H9 (cell line): Measurements from ENCODE around the gene ARAP2. TPM values are rescaled to one million over a fixed set of nuclear protein-coding genes. Genes with fewer than 3 reads are reported as not detected.

ENCODE experiments used
- DNase-seq: peaks from one replicate; pipeline ENCODE4 v3.0.0-alpha.2; 2017
- H2AFZ ChIP-seq: one replicate; pipeline ENCODE4 v1.6.1; 2013; ENCODE audit warnings: mild to moderate bottlenecking, low read length, control low read depth, moderate library complexity
- H2AK5ac ChIP-seq: 2 replicates; pipeline ENCODE4 v1.6.1; 2013; ENCODE audit warnings: low read length, control low read depth, mixed read lengths; ENCODE audit not compliant: insufficient read length
- H2BK120ac ChIP-seq: one replicate; pipeline ENCODE4 v1.6.1; 2013; ENCODE audit warnings: low read depth, mild to moderate bottlenecking, low read length, control low read depth, inconsistent platforms; ENCODE audit not compliant: poor library complexity, severe bottlenecking
- H2BK12ac ChIP-seq: 2 replicates; pipeline ENCODE4 v1.6.1; 2013; ENCODE audit warnings: low read length, control low read depth, mixed read lengths, low read depth; ENCODE audit not compliant: insufficient read length
- H2BK15ac ChIP-seq: 2 replicates; pipeline ENCODE4 v1.6.1; 2013; ENCODE audit warnings: low read depth, low read length, control low read depth
- H2BK20ac ChIP-seq: one replicate; pipeline ENCODE4 v1.6.1; 2013; ENCODE audit warnings: low read depth, mild to moderate bottlenecking, low read length, control low read depth, inconsistent platforms; ENCODE audit not compliant: poor library complexity, severe bottlenecking
- H2BK5ac ChIP-seq: 2 replicates; pipeline ENCODE4 v1.6.1; 2013; ENCODE audit warnings: low read length, control low read depth, mixed read lengths; ENCODE audit not compliant: insufficient read length
- H3K14ac ChIP-seq: 2 replicates; pipeline ENCODE4 v1.6.1; 2013; ENCODE audit warnings: low read length, control low read depth; ENCODE audit not compliant: insufficient read depth
- H3K18ac ChIP-seq: 2 replicates; pipeline ENCODE4 v1.6.1; 2013; ENCODE audit warnings: low read depth, mild to moderate bottlenecking, mixed read lengths, low read length, control low read depth; ENCODE audit not compliant: insufficient read length
- H3K23ac ChIP-seq: 2 replicates; pipeline ENCODE4 v1.6.1; 2013; ENCODE audit warnings: low read length, control low read depth, mixed read lengths, low read depth; ENCODE audit not compliant: insufficient read length
- H3K23me2 ChIP-seq: 2 replicates; pipeline ENCODE4 v1.6.1; 2013; ENCODE audit warnings: low read depth, mild to moderate bottlenecking, mixed read lengths, low read length, control low read depth; ENCODE audit not compliant: insufficient read length, poor library complexity, severe bottlenecking
- H3K27ac ChIP-seq: 2 replicates; pipeline ENCODE4 v1.5.1; 2013; ENCODE audit warnings: low read length, control low read depth, mixed read lengths, low read depth; ENCODE audit not compliant: insufficient read length
- H3K27me3 ChIP-seq: 2 replicates; pipeline ENCODE4 v1.6.1; 2013; ENCODE audit warnings: low read length, control low read depth, inconsistent platforms; ENCODE audit not compliant: insufficient read depth
- H3K4ac ChIP-seq: 2 replicates; pipeline ENCODE4 v1.6.1; 2013; ENCODE audit warnings: low read depth, mild to moderate bottlenecking, control low read depth, inconsistent platforms, low read length, moderate library complexity
- H3K4me1 ChIP-seq: 2 replicates; pipeline ENCODE4 v1.6.1; 2013; ENCODE audit warnings: low read length, control low read depth, inconsistent platforms; ENCODE audit not compliant: insufficient read depth
- H3K4me2 ChIP-seq: 2 replicates; pipeline ENCODE4 v1.6.1; 2013; ENCODE audit warnings: low read length, control low read depth, mixed read lengths; ENCODE audit not compliant: insufficient read length, insufficient read depth
- H3K56ac ChIP-seq: 2 replicates; pipeline ENCODE4 v1.6.1; 2013; ENCODE audit warnings: low read depth, mild to moderate bottlenecking, mixed read lengths, low read length, control low read depth; ENCODE audit not compliant: insufficient read length
- H3K79me1 ChIP-seq: 2 replicates; pipeline ENCODE4 v1.6.1; 2013; ENCODE audit warnings: low read depth, mild to moderate bottlenecking, moderate library complexity, low read length, control low read depth, inconsistent platforms; ENCODE audit not compliant: insufficient read depth, poor library complexity, severe bottlenecking
- H3K79me2 ChIP-seq: 2 replicates; pipeline ENCODE4 v1.6.1; 2013; ENCODE audit warnings: low read length, control low read depth, inconsistent platforms; ENCODE audit not compliant: insufficient read depth
- H3K9ac ChIP-seq: 2 replicates; pipeline ENCODE4 v1.6.1; 2013; ENCODE audit warnings: low read length, control low read depth, mixed read lengths; ENCODE audit not compliant: insufficient read length; ENCODE audit errors: extremely low read depth
- H3K9me3 ChIP-seq: one replicate; pipeline ENCODE4 v1.6.1; 2013; ENCODE audit warnings: low read depth, low read length, inconsistent platforms; ENCODE audit not compliant: control insufficient read depth
- H3T11ph ChIP-seq: one replicate; pipeline ENCODE4 v1.6.1; 2013; ENCODE audit warnings: mild to moderate bottlenecking, low read length, control low read depth, inconsistent platforms
- H4K20me1 ChIP-seq: one replicate; pipeline ENCODE4 v1.6.1; 2013; ENCODE audit not compliant: control insufficient read depth, insufficient read length, insufficient read depth
- H4K5ac ChIP-seq: 2 replicates; pipeline ENCODE4 v1.6.1; 2013; ENCODE audit warnings: low read depth, mild to moderate bottlenecking, mixed read lengths, low read length, control low read depth; ENCODE audit not compliant: insufficient read length
- H4K8ac ChIP-seq: replicated peaks from 2 replicates; pipeline ENCODE4 v1.6.1; 2013; ENCODE audit warnings: low read length, control low read depth, mixed read lengths, low read depth; ENCODE audit not compliant: insufficient read length
- H4K91ac ChIP-seq: 2 replicates; pipeline ENCODE4 v1.6.1; 2013; ENCODE audit warnings: low read depth, mild to moderate bottlenecking, moderate library complexity, mixed read lengths, low read length, control low read depth; ENCODE audit not compliant: insufficient read length
- H3K27ac Mint-ChIP-seq, 3 experiments: 2 replicates in 2 of 3; 3 replicates in 1 of 3; pipeline ENCODE4 v1.8.0; 2020 to 2021; ENCODE audit warnings: mixed read lengths in 3 of 3, mild to moderate bottlenecking in 1 of 3, moderate library complexity in 1 of 3
- H3K27me3 Mint-ChIP-seq: 2 replicates; pipeline ENCODE4 v1.8.0; 2021; ENCODE audit warnings: low read depth, mild to moderate bottlenecking, moderate library complexity, mixed read lengths
- H3K36me3 Mint-ChIP-seq, 3 experiments: 2 replicates in 2 of 3; 3 replicates in 1 of 3; pipeline ENCODE4 v1.8.0; 2020 to 2021; ENCODE audit warnings: low read depth in 3 of 3, mixed read lengths in 3 of 3; ENCODE audit not compliant: insufficient read depth in 1 of 3
- H3K4me1 Mint-ChIP-seq, 2 experiments: 2 replicates each; pipeline ENCODE4 v1.8.0; 2020; ENCODE audit warnings: mixed read lengths in 2 of 2
- H3K4me3 Mint-ChIP-seq, 2 experiments: 2 replicates in 1 of 2; 3 replicates in 1 of 2; pipeline ENCODE4 v1.8.0; 2020 to 2021; ENCODE audit warnings: mild to moderate bottlenecking in 2 of 2, mixed read lengths in 2 of 2, moderate library complexity in 1 of 2
- H3K9me3 Mint-ChIP-seq, 2 experiments: 2 replicates in 1 of 2; 3 replicates in 1 of 2; pipeline ENCODE4 v1.8.0; 2020; ENCODE audit warnings: mild to moderate bottlenecking in 2 of 2, mixed read lengths in 2 of 2, moderate library complexity in 1 of 2
- CTCF ChIP-seq: fragments of 200-600 bp; sonication (generic); conservative IDR thresholded peaks from 3 replicates; pipeline ENCODE4 v1.8.0; 2021; ENCODE audit warnings: antibody characterized with exemption, mild to moderate bottlenecking
- WGBS: extraction: QIAGEN DNeasy Blood & Tissue Kit; methylation state at CpG from one replicate; pipeline ENCODE4 v1.1.7; 2013; ENCODE audit warnings: missing lambda C conversion rate, low lambda C conversion rate, mixed read lengths; ENCODE audit not compliant: insufficient read length; ENCODE audit errors: extremely low coverage; 5-methylcytosine and 5-hydroxymethylcytosine counted together
- total RNA-seq: library from RNA; stranded (reverse); gene quantifications from 2 replicates; pipeline ENCODE4 v1.2.1, GENCODE V29; 2021

ARAP2 gene
- total RNA-seq, 1 experiment from 2014 or later: 6.3 TPM

GRCh38 chr4:36222702-36223101 lies 21.6 kb downstream of the ARAP2 start:
- H2AK5ac ChIP-seq: no peak overlapping the region
- no peaks in the 10 kb centered on the region for H3K23me2 ChIP-seq
- H2AFZ ChIP-seq: no peak overlapping the region
- no peak overlapping the region for H3K23ac ChIP-seq
- H3K27ac ChIP-seq: no peak overlapping the region
- H3K14ac ChIP-seq: no peak overlapping the region
- H3K9me3 ChIP-seq: no peaks in the 10 kb centered on the region
- no peaks in the 10 kb centered on the region for H3K27me3 ChIP-seq
- Mint-ChIP-seq H3K36me3 (no peaks in the 10 kb centered on the region), H3K27ac (no peak overlapping the region), H3K27me3 (no peaks in the 10 kb centered on the region), H3K4me3 (no peak overlapping the region), H3K9me3 (no peaks in the 10 kb centered on the region), H3K4me1 (peaks cover 10% of the 10 kb centered on the region in 2 experiments)
- no peaks in the 10 kb centered on the region for H3K79me1 ChIP-seq
- no peak overlapping the region for H3K56ac ChIP-seq
- H4K8ac ChIP-seq: no peak overlapping the region
- H4K91ac ChIP-seq: no peak overlapping the region
- no peak overlapping the region for H4K5ac ChIP-seq
- no peak overlapping the region for H3K4ac ChIP-seq
- H3K18ac ChIP-seq: no peak overlapping the region
- no peak overlapping the region for H2BK20ac ChIP-seq
- H3T11ph ChIP-seq: no peak overlapping the region
- H3K4me2 ChIP-seq: no peak overlapping the region
- H4K20me1 ChIP-seq: no peaks in the 10 kb centered on the region
- H2BK12ac ChIP-seq: no peak overlapping the region
- no peak overlapping the region for H2BK5ac ChIP-seq
- no peak overlapping the region for H3K9ac ChIP-seq
- no peak overlapping the region for H2BK15ac ChIP-seq
- no peaks in the 10 kb centered on the region for H3K4me1 ChIP-seq
- no peak for TF ChIP-seq CTCF
- no peaks in the 10 kb centered on the region for H3K79me2 ChIP-seq
- no peak overlapping the region for H2BK120ac ChIP-seq
- WGBS: no CpG with 5 or more reads among the region's 1 CpG
- DNase-seq: no peak
